ENCODE results near the gene POP7.

The POP7 gene

DNA sequence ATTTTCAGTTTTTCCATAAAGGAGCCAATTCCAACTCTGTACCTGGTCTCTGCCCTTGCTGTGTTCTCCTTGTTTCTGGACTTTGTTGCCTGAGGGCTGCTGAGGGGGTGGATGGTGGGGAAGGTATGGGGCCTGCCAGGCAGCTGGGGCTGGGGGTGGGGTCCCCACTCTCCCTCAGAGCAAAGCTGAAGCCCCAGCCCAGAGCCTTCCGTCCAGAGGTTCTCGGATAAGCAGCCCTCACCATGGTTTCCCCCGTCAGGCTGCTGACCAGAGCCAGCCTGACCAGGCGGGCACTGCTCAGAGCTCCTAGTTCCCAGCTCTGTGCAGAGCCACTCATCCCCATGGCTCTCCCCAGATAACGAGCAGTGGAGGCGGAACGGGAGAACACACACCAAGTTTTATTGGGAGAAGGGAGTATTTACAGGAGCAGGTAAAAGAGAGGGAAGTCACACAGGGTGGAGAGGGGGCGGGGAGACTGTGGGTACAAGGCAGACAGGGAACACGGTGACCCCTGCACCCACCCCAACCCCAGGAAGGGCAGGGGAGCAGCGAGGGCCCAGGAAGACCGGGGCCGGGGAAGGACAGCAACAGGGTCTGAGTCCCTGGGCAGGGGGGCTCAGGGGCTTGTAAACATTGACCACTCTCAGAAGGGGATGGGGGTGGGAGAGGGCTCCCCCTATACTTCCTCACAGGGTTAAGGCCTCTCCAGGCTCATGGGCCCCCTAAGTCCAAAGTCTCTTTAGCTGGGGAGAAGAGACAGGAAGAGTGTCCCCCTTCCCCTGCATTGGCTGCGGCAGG, 26.6 kb upstream of the POP7 start:
- DNase-seq (ENCODE audit: low read depth), result no peak

DNA sequence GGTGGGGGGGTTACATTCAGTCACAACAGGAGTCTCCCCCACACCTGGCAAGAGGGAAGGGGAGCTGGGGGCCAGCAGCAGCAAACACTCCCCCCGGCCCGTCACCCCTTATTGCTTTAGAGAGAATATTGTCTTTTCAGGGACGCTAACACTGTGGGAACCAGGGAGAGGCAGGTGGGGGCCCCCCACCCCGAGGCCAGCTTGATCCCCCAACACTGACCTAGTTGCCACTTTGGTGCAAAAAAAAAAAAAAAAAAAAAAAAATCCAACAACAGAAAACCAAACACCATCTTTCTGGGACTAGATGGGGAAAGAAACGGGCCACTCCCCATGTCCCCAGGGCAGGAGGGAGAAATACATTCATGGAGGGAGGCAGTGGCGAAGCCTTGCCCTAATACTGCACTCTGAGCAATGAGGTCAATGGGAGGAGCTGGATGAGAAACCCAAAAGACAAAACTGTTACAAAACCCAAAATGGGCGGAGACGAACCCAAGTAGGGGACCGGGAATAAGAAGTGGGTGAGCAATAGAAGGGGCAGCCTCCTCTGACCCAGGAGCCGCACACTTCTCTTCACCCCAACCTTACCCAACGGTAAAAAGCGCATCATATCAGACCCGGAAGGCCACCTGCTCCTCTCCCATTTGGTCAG, 25.9 kb upstream of the POP7 start:
- DNase-seq (ENCODE audit: low read depth), result no peak

DNA sequence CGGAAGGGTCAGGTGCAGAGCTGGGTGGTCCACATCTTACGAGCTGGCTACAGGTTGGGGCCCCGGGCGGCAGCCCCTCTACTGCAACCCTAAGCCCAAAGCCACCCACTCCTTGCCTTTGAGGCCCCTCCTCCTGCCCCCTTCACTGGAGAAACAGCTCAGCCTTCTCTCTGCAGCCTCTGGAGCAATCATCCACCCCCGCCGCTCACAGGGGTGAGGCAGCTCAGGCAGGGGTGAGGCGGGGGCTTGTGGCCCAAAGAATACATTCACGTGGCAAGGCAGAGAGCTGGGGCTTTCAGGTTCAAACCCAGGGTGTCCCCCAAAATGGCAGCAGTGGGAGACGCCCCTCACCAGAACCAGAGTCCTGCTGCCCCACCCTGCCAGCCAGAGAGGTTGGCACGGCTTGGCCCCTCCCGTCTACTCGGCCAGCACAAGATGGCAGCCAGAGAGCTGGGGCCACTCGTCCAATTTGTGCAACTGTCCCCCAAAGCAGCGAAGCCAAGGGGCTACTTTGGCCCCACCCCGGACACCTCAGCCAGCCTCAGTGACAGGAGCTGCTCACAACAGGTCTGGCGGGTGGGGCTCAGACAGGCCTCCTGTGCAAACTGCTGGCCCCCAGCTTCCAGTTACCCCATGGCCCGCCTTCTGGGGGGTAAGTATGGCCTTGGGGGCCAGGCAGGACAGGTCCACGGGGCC, 25.2 kb upstream of the POP7 start:
- DNase-seq (ENCODE audit: low read depth), result no peak

DNA sequence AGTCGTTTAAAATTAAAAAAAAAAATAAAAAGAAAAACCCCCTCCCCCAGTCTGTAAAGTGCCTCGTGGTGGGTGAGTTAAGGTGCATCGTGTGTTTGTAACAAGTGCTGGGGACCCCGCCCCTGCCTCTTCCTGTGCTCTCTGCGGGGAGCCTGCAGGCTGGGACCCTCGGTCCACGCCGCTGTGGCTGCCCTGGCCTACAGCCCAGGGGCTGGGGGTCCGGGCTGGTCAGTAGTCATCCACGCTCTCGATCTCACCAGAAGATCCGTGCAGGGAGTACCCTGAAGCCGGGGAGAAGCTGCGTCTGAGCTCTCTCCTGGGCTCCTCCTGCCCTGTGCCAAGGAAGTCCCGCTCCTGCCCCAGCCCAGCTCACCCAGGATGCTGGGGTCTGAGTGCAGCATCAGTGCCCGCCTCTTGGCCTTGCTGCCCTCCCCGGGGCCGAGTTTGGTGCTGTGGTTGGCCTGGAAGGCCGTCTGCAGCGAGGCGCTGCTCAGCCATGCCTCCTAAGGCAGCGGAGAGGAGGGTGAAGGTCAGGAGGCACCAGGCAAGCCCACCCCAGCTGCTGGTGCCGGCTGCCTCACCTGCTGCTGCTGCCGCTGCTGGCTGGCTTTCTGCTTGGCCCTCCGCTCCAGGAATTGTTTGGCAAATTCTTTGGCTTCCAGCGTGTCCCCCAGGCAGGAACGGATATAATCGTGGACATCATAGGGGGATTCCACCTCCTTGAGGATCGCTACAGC, 24.3 kb upstream of the POP7 start:
- no peak for DNase-seq (ENCODE audit: low read depth)

DNA sequence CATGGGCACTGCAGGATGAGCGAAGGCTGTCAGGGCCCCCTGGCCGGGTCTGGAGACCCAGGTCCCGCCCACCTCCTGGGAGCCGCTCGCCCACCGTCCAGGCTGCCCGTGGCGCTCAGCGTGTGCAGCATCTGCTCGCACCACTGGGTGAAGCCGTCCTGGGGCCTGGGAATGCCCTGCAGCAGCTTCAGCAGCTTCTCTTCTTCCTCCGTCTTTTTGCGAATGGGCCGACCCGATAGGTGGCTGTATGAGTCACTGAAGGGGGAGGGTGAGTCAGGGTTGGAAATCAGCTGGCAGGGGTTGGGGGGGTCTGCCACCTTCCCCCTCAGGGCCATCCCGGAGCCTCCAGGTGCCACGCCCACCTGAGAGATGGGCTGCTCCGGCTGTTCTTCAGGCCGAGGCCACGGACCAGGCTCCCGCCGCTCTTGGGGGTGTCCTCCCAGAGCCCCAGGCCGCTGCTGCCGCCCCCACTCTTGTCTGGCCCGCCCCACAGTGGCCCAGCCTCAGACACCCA, 23.6 kb upstream of the POP7 start:
- DNase-seq (ENCODE audit: low read depth), result peak; percentile 80

DNA sequence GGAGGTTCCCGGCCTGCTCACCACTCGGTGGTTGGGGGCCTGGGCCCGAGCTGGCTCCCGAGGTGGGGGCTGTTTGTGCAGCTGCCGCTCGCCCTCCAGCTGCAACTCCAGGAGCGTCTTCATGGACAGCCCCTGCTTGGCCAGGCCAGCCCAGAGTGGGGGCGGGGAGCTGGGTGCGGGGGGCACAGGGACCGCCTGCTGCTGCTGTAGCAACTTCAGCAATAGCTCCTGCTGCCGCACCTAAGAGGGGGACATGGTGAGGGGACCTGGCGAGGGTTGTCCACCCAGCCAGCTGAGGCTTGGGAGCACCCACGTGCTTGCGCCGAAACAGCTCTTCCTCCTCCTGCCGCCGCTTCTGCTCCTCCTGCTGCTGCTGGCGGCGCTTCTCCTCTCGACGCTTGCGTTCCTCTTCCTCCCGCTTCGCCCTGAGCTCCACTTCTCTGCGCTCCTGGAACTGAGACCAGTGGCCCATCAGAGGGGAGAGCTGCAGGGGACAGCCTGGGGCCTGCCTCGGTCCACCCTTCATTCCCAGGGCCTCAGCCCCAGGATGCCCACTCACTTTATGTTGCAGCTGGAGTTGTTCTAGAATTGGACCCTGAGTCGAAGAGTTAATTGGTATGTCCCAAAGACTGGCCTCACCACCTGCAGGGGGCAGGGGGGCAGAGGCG, 22.8 kb upstream of the POP7 start:
- no peak for DNase-seq (ENCODE audit: low read depth)

DNA sequence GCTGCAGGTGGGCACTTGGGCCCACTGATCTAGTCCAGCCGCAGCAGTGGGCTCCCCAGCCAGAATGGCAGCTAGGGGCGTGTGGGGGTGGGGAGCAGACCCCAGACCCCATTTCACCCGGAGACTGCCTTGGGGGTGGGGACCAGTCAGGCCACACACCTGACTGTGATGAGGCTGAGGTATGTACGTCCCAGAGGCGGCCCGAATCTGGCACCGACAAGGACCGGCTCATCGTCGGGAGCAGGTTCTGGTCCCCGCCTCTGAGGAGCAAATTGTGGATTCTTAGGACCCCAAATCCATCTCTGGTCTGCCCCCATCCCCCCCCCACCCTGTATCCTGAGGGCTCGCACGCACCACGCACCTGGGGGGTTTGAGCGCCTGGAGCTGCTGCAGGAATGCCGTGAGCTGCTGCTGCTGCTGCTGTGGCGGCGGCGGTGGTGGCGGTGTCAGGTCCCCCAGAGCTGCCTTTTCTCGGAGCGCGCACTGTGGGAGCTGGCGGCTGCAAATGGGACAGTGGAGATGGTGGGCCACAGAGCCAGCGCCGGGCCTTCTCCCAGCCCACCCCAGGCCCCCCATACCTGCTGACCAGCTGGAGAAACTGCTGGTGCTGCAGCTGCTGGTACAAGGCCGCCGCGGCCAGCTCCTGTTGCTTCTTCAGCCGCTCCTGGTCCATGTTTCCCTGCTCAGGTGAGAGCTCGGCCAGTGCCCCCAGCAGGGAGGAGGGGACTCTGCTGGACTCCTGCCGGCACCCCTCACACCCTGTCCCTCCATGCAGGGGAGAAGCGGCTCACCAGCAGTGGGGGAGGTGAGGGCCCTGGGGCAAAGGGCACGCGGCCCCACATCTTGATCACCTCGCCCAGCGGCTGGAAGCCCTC, 22.0 kb upstream of the POP7 start:
- no peak for DNase-seq (ENCODE audit: low read depth)

DNA sequence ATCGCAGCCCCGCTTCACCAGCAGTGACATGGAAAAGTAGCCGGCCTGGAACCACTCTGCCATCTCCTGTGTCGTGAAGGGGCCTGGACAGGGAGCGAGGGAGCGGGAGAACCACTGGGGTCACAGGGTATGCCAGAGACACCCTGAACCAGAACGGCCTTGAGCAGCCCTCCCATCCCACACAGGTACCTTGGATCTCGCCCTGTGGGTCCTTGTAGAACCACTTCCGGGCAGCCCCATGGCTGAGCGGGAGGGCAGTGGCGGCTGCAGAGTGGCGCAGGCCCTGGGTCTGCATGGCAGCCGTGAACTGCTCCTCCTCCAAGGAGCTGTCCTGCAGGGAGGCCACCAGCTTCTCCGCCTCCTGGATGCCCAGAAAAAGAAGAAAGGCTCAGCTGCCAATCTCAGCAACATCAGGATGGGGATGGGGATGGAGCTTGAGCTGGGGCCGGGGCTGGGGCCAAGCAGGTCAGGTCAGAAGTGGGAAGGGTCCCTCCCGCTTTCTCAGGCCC, 21.3 kb upstream of the POP7 start:
- DNase-seq (ENCODE audit: low read depth), result no peak

DNA sequence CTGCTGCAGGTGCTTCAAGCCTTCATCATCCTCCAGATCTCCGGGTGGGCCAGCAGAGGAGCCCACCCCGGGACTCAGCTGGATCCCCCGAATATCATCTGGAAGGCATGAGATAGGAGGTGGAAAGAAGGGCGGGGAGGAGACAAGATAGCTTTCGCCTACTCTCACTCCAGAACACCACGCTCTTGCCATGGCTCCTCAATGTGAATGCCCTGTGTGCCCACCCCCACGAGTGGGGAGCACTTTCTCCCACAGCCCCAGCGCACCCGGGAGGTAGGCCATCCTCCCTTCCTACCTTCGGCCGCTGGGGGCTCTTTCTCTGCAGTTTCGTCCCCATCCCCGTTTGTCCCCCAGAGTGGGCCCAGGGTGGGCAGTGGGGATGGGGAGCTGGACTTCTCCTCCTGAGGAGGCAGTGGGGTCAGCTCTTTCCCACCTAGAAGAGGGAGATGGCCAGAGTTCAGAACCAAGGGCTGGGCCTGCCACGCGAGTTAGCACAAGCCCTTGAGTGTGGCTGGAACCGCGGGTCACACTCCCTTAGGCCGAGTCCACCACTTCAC, 20.8 kb upstream of the POP7 start:
- DNase-seq (ENCODE audit: low read depth), result no peak

DNA sequence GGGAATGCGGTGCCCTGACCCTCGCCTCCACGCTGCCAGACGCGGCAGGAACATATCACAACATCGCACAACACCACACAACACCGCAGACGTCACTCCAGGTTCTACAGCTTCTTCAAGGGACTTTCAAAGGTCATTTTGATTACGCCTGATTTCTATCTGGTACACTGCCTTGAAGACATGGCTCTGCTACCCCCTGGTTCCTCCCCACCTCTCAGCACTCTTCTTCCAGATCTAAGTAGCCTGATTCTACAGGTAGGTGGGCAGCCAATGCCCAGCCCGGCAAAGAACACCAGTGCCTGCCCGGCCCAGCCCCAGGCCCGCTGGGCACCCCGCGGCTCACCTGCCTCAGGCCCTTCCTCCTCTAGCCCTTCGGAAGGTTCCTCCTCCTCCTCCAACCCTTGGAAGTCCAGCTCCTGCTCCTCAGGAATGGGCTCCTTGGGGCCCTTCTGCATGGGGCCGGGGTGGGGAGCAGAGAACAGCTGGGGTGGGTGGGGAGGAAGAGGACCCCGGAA, 20.2 kb upstream of the POP7 start:
- DNase-seq (ENCODE audit: low read depth), result no peak

DNA sequence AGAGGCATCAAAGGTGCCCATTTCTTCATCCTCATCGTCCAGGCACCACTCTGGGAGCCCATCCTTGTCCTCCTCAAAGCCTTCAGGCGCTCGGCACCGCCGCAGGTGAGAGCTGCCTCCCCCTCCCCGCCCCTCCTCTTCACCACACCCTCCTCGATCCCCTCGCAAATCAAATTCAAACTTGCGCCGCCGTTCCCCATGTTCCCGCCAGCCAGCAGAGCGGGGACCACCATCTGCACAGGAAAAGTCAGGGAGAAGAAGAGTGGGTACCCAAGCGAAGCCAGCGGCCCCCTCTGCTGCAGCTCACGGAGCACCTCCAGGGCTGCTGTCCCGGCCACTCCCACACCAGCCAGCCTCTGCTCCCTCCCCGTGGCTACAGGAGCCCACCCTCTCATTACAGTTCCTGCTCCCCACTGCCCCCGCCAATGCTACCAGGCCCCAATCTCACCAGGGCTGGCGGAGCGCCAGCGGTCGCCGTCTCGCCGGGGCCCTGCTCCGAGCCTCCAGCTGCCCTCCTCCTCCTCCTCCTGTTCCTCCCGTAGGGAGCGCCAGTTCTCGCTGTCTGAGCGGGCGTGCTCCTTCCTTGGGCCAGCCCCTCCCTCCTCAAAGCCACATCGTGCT, 19.6 kb upstream of the POP7 start:
- DNase-seq (ENCODE audit: low read depth), result no peak

DNA sequence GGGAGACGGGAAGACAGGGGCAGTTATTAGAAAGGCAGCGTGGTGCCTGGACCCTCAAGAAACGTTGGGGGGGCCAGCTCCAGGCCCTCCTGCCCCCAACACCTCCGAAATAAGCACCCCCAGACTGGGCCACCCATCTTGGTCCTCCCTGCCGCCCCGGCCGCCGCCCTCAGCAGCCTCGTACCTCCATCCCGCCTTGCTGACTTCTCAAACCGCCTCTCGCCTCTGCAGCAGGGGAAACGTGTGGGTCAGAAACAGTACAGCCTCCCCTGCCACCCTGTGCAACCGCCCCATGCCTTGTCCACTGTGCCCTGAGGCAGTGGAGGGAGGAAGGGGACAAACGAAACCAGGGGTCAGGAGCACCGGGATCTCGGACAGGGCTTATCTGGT, 19.1 kb upstream of the POP7 start:
- no peak for DNase-seq (ENCODE audit: low read depth)

DNA sequence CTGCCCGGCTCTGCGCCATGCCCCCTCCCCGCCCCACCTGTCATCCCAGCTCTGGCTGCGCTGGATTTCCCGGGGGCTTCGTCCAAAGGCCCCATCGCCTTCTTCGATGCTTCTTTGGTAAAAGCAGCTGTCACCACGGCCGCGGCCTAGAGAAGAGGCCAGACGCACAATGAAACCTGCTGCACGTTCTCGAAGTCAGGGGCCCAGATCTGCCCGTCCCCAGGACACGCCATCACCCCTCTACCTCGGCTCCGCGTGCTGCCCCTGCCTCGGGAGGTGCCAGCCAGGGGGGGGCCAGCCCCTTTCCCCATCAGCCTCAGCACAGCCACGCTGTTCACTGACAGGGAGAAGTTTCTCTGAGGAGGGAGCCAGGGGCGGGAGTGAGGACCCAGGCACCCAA, 18.7 kb upstream of the POP7 start:
- no peak for DNase-seq (ENCODE audit: low read depth)

DNA sequence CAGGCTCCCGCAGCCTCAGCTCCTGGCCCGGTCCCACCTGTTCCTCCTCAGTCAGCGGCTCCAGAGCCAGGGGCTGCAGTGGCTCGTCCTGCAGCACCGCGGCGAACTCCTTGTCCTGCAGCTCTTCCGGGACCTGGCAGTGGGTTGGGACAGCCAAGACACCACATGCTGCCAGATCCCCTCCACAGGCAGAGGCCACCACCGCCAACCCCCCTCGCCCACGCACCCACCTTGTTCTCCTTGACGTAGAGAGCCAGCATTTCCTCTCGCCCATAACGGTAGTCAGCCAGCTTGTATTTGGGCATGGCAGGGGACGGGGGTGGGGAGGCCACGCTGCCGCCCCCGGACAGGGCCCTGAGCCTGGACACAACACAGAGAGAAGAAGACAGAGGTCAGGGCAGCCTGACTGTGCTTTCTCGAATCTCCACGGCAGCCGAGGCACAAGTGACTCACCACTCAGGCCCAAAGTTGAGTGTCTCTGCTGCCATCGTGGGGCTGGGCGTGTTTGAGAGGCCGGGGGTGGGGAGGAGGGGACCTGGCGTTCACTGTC, 18.1 kb upstream of the POP7 start:
- DNase-seq (ENCODE audit: low read depth), result no peak

DNA sequence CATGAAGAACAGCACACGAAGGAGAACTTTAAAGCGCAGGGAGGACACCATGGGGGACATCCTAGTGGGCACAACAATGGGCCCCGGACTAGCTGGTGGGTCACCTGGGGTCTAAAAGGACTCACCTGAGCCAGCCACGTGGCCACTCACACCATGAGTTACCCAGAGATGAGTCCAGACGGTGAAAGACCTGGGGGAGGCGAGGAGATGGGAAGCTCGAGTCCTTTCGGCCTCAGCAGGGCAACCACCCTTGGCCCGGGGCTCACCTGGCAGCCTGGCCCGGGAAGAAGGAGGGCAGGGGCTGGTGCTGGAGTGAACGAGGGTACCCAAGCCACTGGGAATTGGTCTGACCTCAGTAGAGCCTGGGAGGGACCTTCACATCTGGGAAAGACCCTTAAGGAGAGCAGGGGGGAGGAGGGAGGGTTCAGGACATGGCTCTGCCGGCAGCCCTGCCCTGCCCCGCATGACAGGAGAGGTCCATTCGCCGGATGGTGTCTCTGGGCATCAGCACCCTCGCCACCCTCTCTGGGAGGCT, 17.5 kb upstream of the POP7 start:
- no peak for DNase-seq (ENCODE audit: low read depth)

DNA sequence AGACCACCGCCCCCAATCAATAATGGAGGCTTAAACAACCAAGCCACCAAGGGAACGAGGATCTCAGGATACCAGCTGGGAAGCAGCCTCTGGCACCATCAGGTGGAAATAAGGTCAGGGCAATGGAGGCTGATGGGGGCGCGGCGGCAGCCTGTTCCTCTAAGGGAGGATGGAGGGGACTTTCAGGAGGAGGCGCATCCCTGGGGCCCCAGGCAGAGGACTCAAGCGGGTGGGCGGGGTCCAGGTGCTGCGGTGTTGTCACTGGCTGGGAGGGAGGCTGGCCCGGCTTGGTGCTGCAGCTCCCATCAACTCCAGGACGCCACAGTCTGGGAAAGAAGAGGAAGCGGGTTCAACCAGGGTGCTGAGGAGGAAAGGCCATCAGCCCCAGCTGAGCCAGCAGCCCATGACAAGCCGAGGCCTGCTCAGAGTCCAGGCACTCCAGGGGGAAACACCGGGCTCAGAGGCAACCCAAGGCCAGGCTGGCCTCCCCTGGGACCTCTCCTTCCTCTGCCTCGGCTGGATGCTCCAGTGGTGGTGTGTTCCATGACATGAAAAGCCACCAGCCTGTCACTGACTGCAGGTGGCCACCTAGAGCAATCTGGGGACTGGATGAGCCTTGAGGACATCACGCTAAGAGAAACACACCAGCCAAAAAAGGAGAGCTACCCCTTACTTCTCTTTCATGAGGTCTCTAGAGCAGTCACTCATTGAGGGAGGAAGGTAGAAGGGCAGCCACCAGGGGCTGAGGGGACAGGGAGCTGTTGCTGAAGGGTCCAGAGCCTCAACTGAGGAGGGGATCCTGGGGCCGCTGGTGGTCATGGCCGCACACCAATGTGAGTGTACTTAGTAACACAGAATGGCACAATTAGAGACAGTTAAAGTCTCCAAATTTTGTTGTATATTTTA, 16.4 kb upstream of the POP7 start:
- no peak for DNase-seq (ENCODE audit: low read depth)

DNA sequence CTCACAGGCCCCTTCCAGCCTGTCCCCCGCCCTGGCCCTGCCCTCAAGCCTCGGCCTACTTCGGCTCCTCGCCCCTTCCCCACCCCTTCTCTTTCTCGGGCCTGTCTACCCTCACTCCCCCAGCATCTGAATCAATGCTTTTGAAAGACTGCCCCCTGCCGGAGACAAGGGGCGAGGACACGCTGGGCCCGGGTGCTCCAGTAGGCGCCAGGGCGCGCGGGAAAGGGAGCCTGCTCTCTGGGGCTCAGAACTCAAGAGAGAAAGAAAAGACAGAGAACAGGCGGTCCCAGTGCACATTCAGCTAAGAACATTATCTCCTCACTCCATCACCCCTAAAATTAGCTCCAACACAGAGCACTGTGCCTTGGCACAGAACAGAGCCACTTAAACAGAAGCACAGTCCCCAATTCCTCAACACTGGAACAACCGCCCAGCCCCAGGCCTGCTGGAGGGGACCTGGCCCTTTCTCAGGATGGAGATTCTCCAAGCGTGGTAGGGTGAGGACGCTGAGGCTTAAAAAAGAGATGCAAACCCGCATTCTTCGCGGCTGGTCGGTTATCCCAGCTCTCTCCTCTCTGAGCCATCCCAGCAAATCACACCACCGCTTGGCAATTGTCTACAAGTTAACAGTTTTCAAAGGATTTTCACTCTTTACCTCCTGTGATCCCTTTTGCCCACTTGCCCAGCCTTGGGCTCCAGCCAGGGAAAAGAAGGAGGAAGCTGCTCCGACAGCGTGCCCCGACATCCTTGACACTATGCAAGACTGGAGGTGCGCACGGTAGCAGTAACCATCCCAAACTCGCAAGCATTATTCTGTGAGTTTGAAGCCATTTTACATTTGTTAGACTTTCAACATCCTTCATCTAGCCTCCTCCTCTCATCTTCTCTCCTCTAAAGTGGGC, 14.0 kb upstream of the POP7 start:
- DNase-seq (ENCODE audit: low read depth), result peak; percentile 79

All from ELR (cell line).